PC-9 (cell line): ENCODE measurements around the gene NDUFA12. TPM values are rescaled to one million over a fixed set of nuclear protein-coding genes. Genes with fewer than 3 reads are reported as not detected.

Experiments
- BruUV-seq: library from RNA; stranded (reverse); fragments of 400-500 nt; replicated peaks from 2 replicates; lab custom pipeline; 2021; lab: Mats Ljungman, UMichigan
- CTCF ChIA-PET: fragments of 300-600 bp; sonication (Branson Sonifier 250); formaldehyde crosslinking; loops from one replicate; lab custom pipeline; 2022; ENCODE audit warnings: antibody characterized with exemption; lab: Charles Lee
- POLR2A ChIA-PET: fragments of 300-600 bp; sonication (Branson Sonifier 250); formaldehyde crosslinking; loops from one replicate; lab custom pipeline; 2022; ENCODE audit warnings: antibody characterized with exemption; ENCODE audit not compliant: unreplicated experiment; lab: Charles Lee
- DNase-seq, 2 experiments: peaks; one replicate each; pipeline versions ENCODE4 v3.0.0 to v3.0.0-alpha.2; 2015 to 2022; ENCODE audit warnings: mixed read lengths in 1 of 2
- H2AFZ ChIP-seq: fragments of 200-600 bp; sonication (generic); 2 replicates; pipeline ENCODE4 v1.8.1; 2017; ENCODE audit warnings: antibody characterized with exemption
- H3F3A ChIP-seq: fragments of 200-600 bp; sonication (generic); 2 replicates; pipeline ENCODE4 v1.8.1; 2017; ENCODE audit warnings: antibody characterized with exemption, mild to moderate bottlenecking, low read depth; ENCODE audit not compliant: insufficient read depth
- H3K27ac ChIP-seq: fragments of 200-600 bp; sonication (generic); 2 replicates; pipeline ENCODE4 v1.6.1; 2016; ENCODE audit warnings: mixed run types
- H3K27me3 ChIP-seq: fragments of 200-600 bp; sonication (generic); 2 replicates; pipeline ENCODE4 v1.6.1; 2016; ENCODE audit warnings: low read depth, mixed run types; ENCODE audit not compliant: insufficient read depth
- H3K36me3 ChIP-seq: fragments of 200-600 bp; sonication (generic); 2 replicates; pipeline ENCODE4 v1.6.1; 2016; ENCODE audit warnings: low read depth, mixed run types
- H3K4me1 ChIP-seq: fragments of 200-600 bp; sonication (generic); replicated peaks from 2 replicates; pipeline ENCODE4 v1.6.1; 2016; ENCODE audit warnings: mixed run types; ENCODE audit not compliant: insufficient read depth
- H3K4me2 ChIP-seq: fragments of 200-600 bp; sonication (generic); 2 replicates; pipeline ENCODE4 v1.6.1; 2017; ENCODE audit warnings: mixed run types
- H3K4me3 ChIP-seq: fragments of 200-600 bp; sonication (generic); 2 replicates; pipeline ENCODE4 v1.6.1; 2016; ENCODE audit warnings: mixed run types
- H3K79me2 ChIP-seq: fragments of 200-600 bp; sonication (generic); 2 replicates; pipeline ENCODE4 v1.6.1; 2017; ENCODE audit warnings: low read depth, mixed run types
- H3K9me2 ChIP-seq: fragments of 200-600 bp; sonication (generic); 2 replicates; pipeline ENCODE4 v1.8.1; 2017; ENCODE audit warnings: mild to moderate bottlenecking; ENCODE audit not compliant: insufficient read depth
- H3K9me3 ChIP-seq: fragments of 200-600 bp; sonication (generic); 2 replicates; pipeline ENCODE4 v1.8.1; 2016; ENCODE audit warnings: low read depth; ENCODE audit not compliant: insufficient read depth
- H4K20me1 ChIP-seq: fragments of 200-600 bp; sonication (generic); 2 replicates; pipeline ENCODE4 v1.8.1; 2017; ENCODE audit not compliant: insufficient read depth
- EZH2 ChIP-seq: fragments of 200-600 bp; sonication (generic); IDR thresholded peaks from 2 replicates; pipeline ENCODE4 v1.8.0; 2017; ENCODE audit warnings: antibody characterized with exemption, low read depth
- intact Hi-C: fragments of 100-400 bp; cut with micrococcal nuclease; formaldehyde crosslinking; loops from one replicate; pipeline ENCODE4 v1.10.0; 2022; ENCODE audit not compliant: unreplicated experiment
- total RNA-seq: library from RNA; stranded (reverse); gene quantifications from 2 replicates; pipeline ENCODE4 v1.2.3, GENCODE V29; 2021
- TF ChIP-seq, protein P1 (sequence below): fragments of 200-600 bp; sonication (generic); conservative IDR thresholded peaks from 2 replicates; pipeline ENCODE4 v1.6.1; 2017; ENCODE audit warnings: mixed run types, antibody characterized with exemption, mild to moderate bottlenecking, moderate library complexity

Gene NDUFA12
- total RNA-seq, 1 experiment from 2014 or later, result 108 TPM

DNA sequence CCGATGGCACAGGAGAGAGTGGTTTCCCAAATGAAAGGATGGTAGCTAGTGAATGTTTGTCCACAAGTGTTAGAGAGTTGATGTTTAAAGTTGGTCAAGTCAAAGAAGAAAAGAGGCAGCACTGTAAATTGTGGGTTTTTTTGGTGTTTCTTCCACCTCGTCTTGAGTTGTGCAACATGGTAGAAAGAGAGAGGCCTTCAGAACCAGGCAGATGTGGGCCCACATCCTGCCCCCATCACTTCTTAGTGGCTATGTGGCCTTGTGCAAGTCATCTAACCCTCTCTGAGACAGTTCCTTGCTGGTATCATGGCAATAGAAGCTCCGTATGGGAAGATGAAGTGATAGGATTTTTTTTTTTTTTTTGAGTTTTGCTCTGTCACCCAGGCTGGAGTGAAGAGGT lies 60.8 kb downstream of the NDUFA12 start:
- Histone ChIP-seq H3K4me2 (no peak overlapping the region), H3F3A (no peaks in the 10 kb centered on the region), H3K36me3 (no peaks in the 10 kb centered on the region), H3K4me1 (no peaks in the 10 kb centered on the region), H3K27me3 (no peaks in the 10 kb centered on the region), H4K20me1 (no peaks in the 10 kb centered on the region), H2AFZ (no peak overlapping the region), H3K27ac (no peak overlapping the region), H3K4me3 (no peak overlapping the region), H3K9me3 (no peaks in the 10 kb centered on the region), H3K79me2 (no peaks in the 10 kb centered on the region), H3K9me2 (no peaks in the 10 kb centered on the region)
- no peak for DNase-seq
- POLR2A ChIA-PET, result no interaction called here
- intact Hi-C loops, result no loop called here
- BruUV-seq, result no TSS peak
- no peak for TF ChIP-seq EZH2
- TF ChIP-seq, protein P1, sequence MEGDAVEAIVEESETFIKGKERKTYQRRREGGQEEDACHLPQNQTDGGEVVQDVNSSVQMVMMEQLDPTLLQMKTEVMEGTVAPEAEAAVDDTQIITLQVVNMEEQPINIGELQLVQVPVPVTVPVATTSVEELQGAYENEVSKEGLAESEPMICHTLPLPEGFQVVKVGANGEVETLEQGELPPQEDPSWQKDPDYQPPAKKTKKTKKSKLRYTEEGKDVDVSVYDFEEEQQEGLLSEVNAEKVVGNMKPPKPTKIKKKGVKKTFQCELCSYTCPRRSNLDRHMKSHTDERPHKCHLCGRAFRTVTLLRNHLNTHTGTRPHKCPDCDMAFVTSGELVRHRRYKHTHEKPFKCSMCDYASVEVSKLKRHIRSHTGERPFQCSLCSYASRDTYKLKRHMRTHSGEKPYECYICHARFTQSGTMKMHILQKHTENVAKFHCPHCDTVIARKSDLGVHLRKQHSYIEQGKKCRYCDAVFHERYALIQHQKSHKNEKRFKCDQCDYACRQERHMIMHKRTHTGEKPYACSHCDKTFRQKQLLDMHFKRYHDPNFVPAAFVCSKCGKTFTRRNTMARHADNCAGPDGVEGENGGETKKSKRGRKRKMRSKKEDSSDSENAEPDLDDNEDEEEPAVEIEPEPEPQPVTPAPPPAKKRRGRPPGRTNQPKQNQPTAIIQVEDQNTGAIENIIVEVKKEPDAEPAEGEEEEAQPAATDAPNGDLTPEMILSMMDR, result no peak
- CTCF ChIA-PET, result no interaction called here

DNA sequence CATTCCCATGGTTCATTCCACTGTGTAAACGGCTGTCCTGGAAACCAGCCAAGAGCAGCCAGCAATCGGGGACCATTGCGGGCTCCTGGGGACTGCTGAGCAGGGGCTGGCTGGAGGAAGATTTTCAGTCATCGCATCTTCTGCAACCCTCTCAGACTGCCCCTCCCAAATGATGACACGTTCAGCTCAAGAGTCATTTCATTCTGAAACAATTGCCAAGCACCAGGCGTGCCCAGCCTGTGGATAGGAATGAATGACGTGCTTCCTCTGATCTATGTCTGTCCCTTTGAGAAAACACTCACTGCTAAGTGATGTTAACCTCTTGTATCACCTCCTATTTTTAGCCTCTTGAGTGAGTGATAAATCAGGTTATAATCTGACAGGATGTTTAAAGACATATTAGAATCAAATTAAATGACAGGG lies 62.0 kb downstream of the NDUFA12 start:
- Histone ChIP-seq H3K36me3 (no peaks in the 10 kb centered on the region), H3K4me1 (no peaks in the 10 kb centered on the region), H3K27ac (no peak overlapping the region), H3K4me2 (no peak overlapping the region), H3K9me3 (no peaks in the 10 kb centered on the region), H3F3A (no peaks in the 10 kb centered on the region), H3K4me3 (no peak overlapping the region), H4K20me1 (no peaks in the 10 kb centered on the region), H3K79me2 (no peaks in the 10 kb centered on the region), H3K9me2 (no peaks in the 10 kb centered on the region), H3K27me3 (no peaks in the 10 kb centered on the region), H2AFZ (no peak overlapping the region)
- ChIA-PET POLR2A (interaction anchor here (0.6 kb wide), 1 partner anchor 67 kb away, joined by 3 read pairs; no protein-coding TSS in a partner anchor), CTCF (no interaction called here)
- TF ChIP-seq, protein P1, result no peak
- TF ChIP-seq EZH2, result no peak
- BruUV-seq, result no TSS peak
- intact Hi-C loops, result no loop called here
- DNase-seq, result peak in 1 of 2 experiments; percentile 3

GRCh38 chr12:94940771-94941170 lies 62.7 kb downstream of the NDUFA12 start:
- H3K9me2 ChIP-seq, result no peaks in the 10 kb centered on the region
- no peaks in the 10 kb centered on the region for H3K36me3 ChIP-seq
- no peaks in the 10 kb centered on the region for H3K4me1 ChIP-seq
- intact Hi-C loops, result no loop called here
- H4K20me1 ChIP-seq, result no peaks in the 10 kb centered on the region
- H3K9me3 ChIP-seq, result no peaks in the 10 kb centered on the region
- H3K4me3 ChIP-seq, result no peak overlapping the region
- H3F3A ChIP-seq, result no peaks in the 10 kb centered on the region
- TF ChIP-seq, protein P1, result no peak
- TF ChIP-seq EZH2, result no peak
- H2AFZ ChIP-seq, result no peak overlapping the region
- POLR2A ChIA-PET, result interaction anchor here (0.6 kb wide), 1 partner anchor 66 kb away, joined by 3 read pairs; no protein-coding TSS in a partner anchor
- DNase-seq, result no peak
- no peak overlapping the region for H3K4me2 ChIP-seq
- CTCF ChIA-PET, result no interaction called here
- no peaks in the 10 kb centered on the region for H3K27me3 ChIP-seq
- no peaks in the 10 kb centered on the region for H3K79me2 ChIP-seq
- H3K27ac ChIP-seq, result no peak overlapping the region
- BruUV-seq, result no TSS peak
